Loucy (cell line): ENCODE results near the gene EML1.

ENCODE experiments used
- H2AFZ ChIP-seq: fragments of 200-600 bp; sonication (generic); 2 replicates; pipeline ENCODE4 v1.6.0; 2016; ENCODE audit warnings: antibody characterized with exemption, mild to moderate bottlenecking, low read length, moderate library complexity
- H3F3A ChIP-seq: fragments of 200-600 bp; 2 replicates; pipeline ENCODE4 v1.6.0; 2016; ENCODE audit warnings: antibody characterized with exemption, low read depth, mild to moderate bottlenecking
- H3K27me3 ChIP-seq: fragments of 200-600 bp; sonication (generic); 2 replicates; pipeline ENCODE4 v1.6.1; 2014; ENCODE audit warnings: low read length, mild to moderate bottlenecking; ENCODE audit not compliant: insufficient read depth, poor library complexity, severe bottlenecking
- H3K36me3 ChIP-seq: fragments of 200-600 bp; sonication (generic); 2 replicates; pipeline ENCODE4 v1.6.1; 2016; ENCODE audit warnings: low read length; ENCODE audit not compliant: insufficient read depth
- H3K4me1 ChIP-seq: fragments of 200-600 bp; sonication (generic); 2 replicates; pipeline ENCODE4 v1.5.1; 2014; ENCODE audit warnings: low read length, mild to moderate bottlenecking; ENCODE audit not compliant: insufficient read depth, poor library complexity, severe bottlenecking
- H3K4me2 ChIP-seq: fragments of 200-600 bp; sonication (generic); 2 replicates; pipeline ENCODE4 v1.6.0; 2014; ENCODE audit warnings: antibody characterized with exemption, low read length, low read depth, mild to moderate bottlenecking; ENCODE audit not compliant: poor library complexity, severe bottlenecking
- H3K4me3 ChIP-seq: fragments of 200-600 bp; sonication (generic); 2 replicates; pipeline ENCODE4 v1.5.1; 2014; ENCODE audit warnings: low read length, mild to moderate bottlenecking, mixed read lengths; ENCODE audit not compliant: poor library complexity, severe bottlenecking
- H3K79me2 ChIP-seq: fragments of 200-600 bp; sonication (generic); 2 replicates; pipeline ENCODE4 v1.6.1; 2014; ENCODE audit warnings: low read length; ENCODE audit not compliant: insufficient read depth
- H3K9ac ChIP-seq: fragments of 200-600 bp; sonication (generic); 2 replicates; pipeline ENCODE4 v1.6.0; 2014; ENCODE audit warnings: mild to moderate bottlenecking, low read depth, low read length, moderate library complexity; ENCODE audit not compliant: poor library complexity, severe bottlenecking
- H3K9me2 ChIP-seq: fragments of 200-600 bp; sonication (generic); replicated peaks from 2 replicates; pipeline ENCODE4 v1.6.1; 2016; ENCODE audit warnings: low read depth, low read length, mixed read lengths
- H3K9me3 ChIP-seq: fragments of 200-600 bp; sonication (generic); 2 replicates; pipeline ENCODE4 v1.6.1; 2014; ENCODE audit warnings: mild to moderate bottlenecking, antibody characterized with exemption, low read length, low read depth; ENCODE audit not compliant: insufficient read depth
- H4K20me1 ChIP-seq: fragments of 200-600 bp; sonication (generic); 2 replicates; pipeline ENCODE4 v1.6.0; 2014; ENCODE audit warnings: antibody characterized with exemption, low read length, mild to moderate bottlenecking; ENCODE audit not compliant: insufficient read depth, poor library complexity, severe bottlenecking
- EZH2phosphoT487 ChIP-seq: fragments of 200-600 bp; IDR thresholded peaks from 2 replicates; pipeline ENCODE4 v1.6.1; 2018; ENCODE audit warnings: antibody characterized with exemption, mild to moderate bottlenecking, moderate library complexity, borderline replicate concordance
- TF ChIP-seq, protein P1 (sequence below): fragments of 200-600 bp; sonication (generic); conservative IDR thresholded peaks from 2 replicates; pipeline ENCODE4 v1.5.1; 2014; ENCODE audit warnings: mild to moderate bottlenecking, antibody characterized with exemption, low read length

EML1 gene

DNA sequence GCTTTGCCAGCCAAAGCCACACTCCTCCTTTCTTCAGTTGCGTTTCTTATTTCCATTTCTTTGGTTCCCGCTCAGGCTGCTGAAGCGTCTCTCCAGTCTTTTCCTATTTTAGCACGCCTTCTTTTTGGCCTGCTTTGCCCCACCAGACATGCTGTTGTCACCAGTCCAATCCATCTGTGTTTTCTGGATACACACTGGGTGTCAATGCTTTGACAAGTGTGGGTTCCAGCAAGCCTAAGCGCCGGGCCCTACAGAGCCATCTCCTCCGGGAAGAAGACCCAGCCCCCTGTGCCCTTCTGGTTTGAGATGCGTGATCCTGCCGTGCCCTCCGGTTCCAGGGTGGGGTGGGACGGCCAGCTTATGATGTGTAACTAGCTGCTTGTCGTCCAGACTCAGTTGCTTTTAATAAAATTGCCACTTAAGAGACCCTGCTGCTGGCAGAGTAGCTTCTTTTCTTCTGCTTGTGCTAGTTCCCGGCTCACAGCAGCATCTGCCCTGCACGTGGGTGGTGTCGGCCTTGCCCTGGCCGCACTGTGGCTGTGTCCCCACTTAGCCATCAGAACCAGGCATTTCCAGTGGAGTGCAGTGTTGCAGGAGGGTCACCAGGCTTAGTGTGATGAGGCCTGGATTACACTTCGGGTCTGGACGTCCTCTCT, 29.7 kb downstream of the EML1 start:
- Histone ChIP-seq H3K4me3 (no peak overlapping the region), H3K79me2 (no peaks in the 10 kb centered on the region), H3K9me2 (no peaks in the 10 kb centered on the region), H3K4me1 (no peaks in the 10 kb centered on the region), H3K27me3 (peaks cover 95% of the 10 kb centered on the region), H3F3A (no peaks in the 10 kb centered on the region), H3K9me3 (no peaks in the 10 kb centered on the region), H2AFZ (no peak overlapping the region), H3K4me2 (no peak overlapping the region), H3K36me3 (no peaks in the 10 kb centered on the region), H4K20me1 (no peaks in the 10 kb centered on the region), H3K9ac (no peak overlapping the region)
- TF ChIP-seq, protein P1, sequence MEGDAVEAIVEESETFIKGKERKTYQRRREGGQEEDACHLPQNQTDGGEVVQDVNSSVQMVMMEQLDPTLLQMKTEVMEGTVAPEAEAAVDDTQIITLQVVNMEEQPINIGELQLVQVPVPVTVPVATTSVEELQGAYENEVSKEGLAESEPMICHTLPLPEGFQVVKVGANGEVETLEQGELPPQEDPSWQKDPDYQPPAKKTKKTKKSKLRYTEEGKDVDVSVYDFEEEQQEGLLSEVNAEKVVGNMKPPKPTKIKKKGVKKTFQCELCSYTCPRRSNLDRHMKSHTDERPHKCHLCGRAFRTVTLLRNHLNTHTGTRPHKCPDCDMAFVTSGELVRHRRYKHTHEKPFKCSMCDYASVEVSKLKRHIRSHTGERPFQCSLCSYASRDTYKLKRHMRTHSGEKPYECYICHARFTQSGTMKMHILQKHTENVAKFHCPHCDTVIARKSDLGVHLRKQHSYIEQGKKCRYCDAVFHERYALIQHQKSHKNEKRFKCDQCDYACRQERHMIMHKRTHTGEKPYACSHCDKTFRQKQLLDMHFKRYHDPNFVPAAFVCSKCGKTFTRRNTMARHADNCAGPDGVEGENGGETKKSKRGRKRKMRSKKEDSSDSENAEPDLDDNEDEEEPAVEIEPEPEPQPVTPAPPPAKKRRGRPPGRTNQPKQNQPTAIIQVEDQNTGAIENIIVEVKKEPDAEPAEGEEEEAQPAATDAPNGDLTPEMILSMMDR = no peak
- TF ChIP-seq EZH2phosphoT487 = no peak

DNA sequence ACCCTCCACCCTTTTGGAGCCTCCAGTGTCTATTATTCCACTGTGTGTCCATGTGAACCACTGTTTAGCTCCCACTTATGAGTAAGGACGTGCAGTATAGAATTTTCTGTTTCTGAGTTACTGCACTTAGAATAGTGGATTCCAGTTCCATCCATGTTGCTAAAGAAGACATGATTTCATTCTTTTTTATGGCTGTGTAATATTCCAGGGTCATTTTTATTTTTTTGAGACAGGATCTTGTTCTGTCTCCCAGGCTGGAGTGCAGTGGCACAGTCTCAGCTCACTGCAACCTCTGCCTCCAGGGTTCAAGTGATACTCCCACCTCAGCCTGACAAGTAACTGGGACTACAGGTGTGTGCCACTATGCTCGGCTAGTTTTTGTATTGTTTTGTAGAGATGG, 31.6 kb downstream of the EML1 start:
- Histone ChIP-seq H3K9ac (no peak overlapping the region), H3K4me2 (no peak overlapping the region), H3K4me3 (no peak overlapping the region), H3F3A (no peaks in the 10 kb centered on the region), H3K9me3 (no peaks in the 10 kb centered on the region), H3K4me1 (no peaks in the 10 kb centered on the region), H4K20me1 (no peaks in the 10 kb centered on the region), H3K36me3 (no peaks in the 10 kb centered on the region), H2AFZ (no peak overlapping the region), H3K9me2 (no peaks in the 10 kb centered on the region), H3K79me2 (no peaks in the 10 kb centered on the region), H3K27me3 (peaks cover 94% of the 10 kb centered on the region)
- no peak for TF ChIP-seq EZH2phosphoT487
- TF ChIP-seq, protein P1 = no peak

DNA sequence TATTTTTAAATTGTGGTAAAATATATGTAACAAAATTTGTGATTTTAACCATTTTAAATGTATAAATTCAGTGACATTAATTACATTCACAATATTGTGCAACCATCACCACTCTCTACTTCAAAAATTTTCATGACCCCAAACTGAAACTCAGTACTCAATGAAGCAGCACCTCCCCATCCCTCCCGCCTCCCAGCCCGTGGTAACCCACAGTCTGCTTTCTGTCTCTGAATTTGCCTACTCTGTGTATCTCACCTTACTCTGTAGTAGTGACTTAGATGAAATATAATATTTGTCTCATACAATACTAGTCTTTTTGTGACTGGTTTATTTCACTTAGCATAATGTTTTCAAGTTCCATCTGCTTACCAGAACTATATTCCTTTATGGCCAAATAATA, 36.2 kb downstream of the EML1 start:
- Histone ChIP-seq H3K9me3 (no peaks in the 10 kb centered on the region), H4K20me1 (no peaks in the 10 kb centered on the region), H3K4me1 (no peaks in the 10 kb centered on the region), H2AFZ (no peak overlapping the region), H3K9me2 (no peaks in the 10 kb centered on the region), H3K36me3 (no peaks in the 10 kb centered on the region), H3K4me2 (no peak overlapping the region), H3K27me3 (peaks cover 95% of the 10 kb centered on the region), H3K79me2 (no peaks in the 10 kb centered on the region), H3K9ac (no peak overlapping the region), H3K4me3 (no peak overlapping the region), H3F3A (no peaks in the 10 kb centered on the region)
- TF ChIP-seq, protein P1 = no peak
- no peak for TF ChIP-seq EZH2phosphoT487
